Heart right ventricle (tissue), 16 donors: ENCODE data around the gene SMCO3. TPM values are rescaled to one million over a fixed set of nuclear protein-coding genes. Genes with fewer than 3 reads are reported as not detected.

Experiments
- ATAC-seq, 8 donors: fragments of 200-7000 bp; cut with Tn5 transposase; one replicate each; pipeline ENCODE4 v1.9.1; 2020; ENCODE audit warnings: mild to moderate bottlenecking in 8 of 8, moderate library complexity in 8 of 8, moderate number of reproducible peaks in 1 of 8
- DNase-seq, 2 donors: peaks; one replicate each; pipeline ENCODE4 v3.0.0-alpha.2; 2020
- H3K27ac ChIP-seq, 10 donors: fragments of 200-600 bp; sonication (generic) in 2 of 10; one replicate each; pipeline versions ENCODE4 v1.5.0 to v1.8.0; 2020 to 2022; ENCODE audit warnings: mild to moderate bottlenecking in 3 of 10
- H3K27me3 ChIP-seq, 7 donors: fragments of 200-600 bp; one replicate each; pipeline ENCODE4 v1.8.0; 2021 to 2022; ENCODE audit warnings: mild to moderate bottlenecking in 2 of 7
- H3K36me3 ChIP-seq, 9 donors: fragments of 200-600 bp; sonication (generic) in 1 of 9; one replicate each; pipeline versions ENCODE4 v1.5.0 to v1.8.0; 2020 to 2022; ENCODE audit warnings: mild to moderate bottlenecking in 2 of 9
- H3K4me1 ChIP-seq, 9 donors: fragments of 200-600 bp; sonication (generic) in 1 of 9; one replicate each; pipeline versions ENCODE4 v1.5.0 to v1.8.0; 2020 to 2022; ENCODE audit warnings: mild to moderate bottlenecking in 4 of 9
- H3K4me3 ChIP-seq, 10 donors: fragments of 200-600 bp; sonication (generic) in 2 of 10; one replicate each; pipeline versions ENCODE4 v1.5.0 to v1.8.0; 2020 to 2022; ENCODE audit warnings: mild to moderate bottlenecking in 7 of 10, moderate library complexity in 2 of 10
- H3K9me3 ChIP-seq, 11 donors: fragments of 200-600 bp in 10 of 11; sonication (generic) in 2 of 11; one replicate each; pipeline versions ENCODE4 v1.5.0 to v1.8.0; 2013 to 2022; ENCODE audit warnings: mild to moderate bottlenecking in 2 of 11, control low read depth in 1 of 11, moderate library complexity in 1 of 11
- WGBS, 2 donors: extraction: QIAGEN DNeasy Blood & Tissue Kit; methylation state at CpG; one replicate each; pipeline ENCODE4 v1.1.7; 2013; ENCODE audit warnings: inconsistent platforms in 1 of 2; 5-methylcytosine and 5-hydroxymethylcytosine counted together
- intact Hi-C, 10 donors: fragments of 100-400 bp; cut with DNase I; formaldehyde crosslinking; loops; one replicate each; pipeline versions ENCODE4 v1.11.1 to v1.14.2; 2022
- polyA plus RNA-seq, 2 donors: library from polyadenylated mRNA; stranded (reverse); fragments of 200-250 nt; gene quantifications; one replicate each; pipeline ENCODE4 v1.2.3, GENCODE V29; 2013
- total RNA-seq, 10 donors: library from RNA; stranded (reverse); fragmentation: NEBNext Ultra II Directional in 3 of 10; extraction: Animal tissue kit (Norgen Biotek cat#: 25700) in 3 of 10; gene quantifications; one replicate each; pipeline versions ENCODE4 v1.2.1 to v1.2.4, GENCODE V29; 2021 to 2023
- TF ChIP-seq, protein P1 (sequence below), 9 donors: fragments of 200-600 bp; sonication (generic) in 2 of 9; IDR thresholded peaks; one replicate each; pipeline versions ENCODE4 v1.5.0 to v1.8.0; 2021 to 2022; ENCODE audit warnings: antibody characterized with exemption in 9 of 9, mild to moderate bottlenecking in 5 of 9, moderate library complexity in 1 of 9
- donor health status: Arrhythmogenic right ventricular cardiomyopathy.
- donor health status: ischemic (EF 13 %, LVEDD 7.1; RV severe dilation, severe dysfunction).
- donor health status: healthy with polysubstance abuse.
- donor health status: DM: no; HTN: yes; CAD: no.
- donor health status: DM: no; HTN: no; CAD: no.
- donor health status: ischemic (EF 25% LVEDD 6.9; RV normal size, moderate dysfunction).
- donor health status: ischemic (EF 25% LVEDD 5.7; RV mildly dilated, moderate dysfunction).
- donor health status: healthy.
- donor health status: DM: yes; HTN: yes; CAD: no.
- donor health status: Ischemic cardiomyopathy.
- donor health status: ischemic (EF 35%, LVEDD 5.7; RV mildly dilated, moderate dysfunction).
- donor health status: nonischemic (EF 11% LVEDD 7.7; RV severe dilation, severe dysfunction).
- donor health status: DM: yes; HTN: yes; CAD: no.
- donor health status: PGD.
- donor health status: ischemic (EF 29% LVEDD 5.4; RV normal size, mild dysfunction).
- donor health status: nonischemic (EF 23%, LVEDD 6.1; RV moderate dilation, normal function).

The SMCO3 gene
- total and polyA plus RNA-seq, 12 donors = 0.10 to 1.3 (median 0.12) TPM; not detected in 5

GRCh38 chr12:14803830-14804160 is 10.2 kb downstream of the SMCO3 start:
- Histone ChIP-seq H3K9me3 (no peaks in the 10 kb centered on the region), H3K4me3 (peak overlapping the region; percentile 42 to 98 (median 84)), H3K27me3 (no peaks in the 10 kb centered on the region), H3K36me3 (peaks cover 0 to 30% (median 10%) of the 10 kb centered on the region in 9 donors), H3K4me1 (peaks cover 0 to 31% (median 26%) of the 10 kb centered on the region in 9 donors), H3K27ac (peak overlapping the region; percentile 31 to 95 (median 88))
- ATAC-seq (peak; percentile 1 to 54 (median 30)), DNase-seq (no peak)
- TF ChIP-seq, protein P1, sequence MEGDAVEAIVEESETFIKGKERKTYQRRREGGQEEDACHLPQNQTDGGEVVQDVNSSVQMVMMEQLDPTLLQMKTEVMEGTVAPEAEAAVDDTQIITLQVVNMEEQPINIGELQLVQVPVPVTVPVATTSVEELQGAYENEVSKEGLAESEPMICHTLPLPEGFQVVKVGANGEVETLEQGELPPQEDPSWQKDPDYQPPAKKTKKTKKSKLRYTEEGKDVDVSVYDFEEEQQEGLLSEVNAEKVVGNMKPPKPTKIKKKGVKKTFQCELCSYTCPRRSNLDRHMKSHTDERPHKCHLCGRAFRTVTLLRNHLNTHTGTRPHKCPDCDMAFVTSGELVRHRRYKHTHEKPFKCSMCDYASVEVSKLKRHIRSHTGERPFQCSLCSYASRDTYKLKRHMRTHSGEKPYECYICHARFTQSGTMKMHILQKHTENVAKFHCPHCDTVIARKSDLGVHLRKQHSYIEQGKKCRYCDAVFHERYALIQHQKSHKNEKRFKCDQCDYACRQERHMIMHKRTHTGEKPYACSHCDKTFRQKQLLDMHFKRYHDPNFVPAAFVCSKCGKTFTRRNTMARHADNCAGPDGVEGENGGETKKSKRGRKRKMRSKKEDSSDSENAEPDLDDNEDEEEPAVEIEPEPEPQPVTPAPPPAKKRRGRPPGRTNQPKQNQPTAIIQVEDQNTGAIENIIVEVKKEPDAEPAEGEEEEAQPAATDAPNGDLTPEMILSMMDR (IDR thresholded peaks at IDR 0.05) = no peak
- intact Hi-C loops = loop anchor here in 3 of 10 donors (2.0 to 5.0 kb wide), 2 partner anchors 29 to 39 kb away; partner anchors contain the start of gene ART4 (in 2 of the 3)
- WGBS, 2 donors = 0 to 2% methylated on average over 12 of the region's 12 CpGs

DNA sequence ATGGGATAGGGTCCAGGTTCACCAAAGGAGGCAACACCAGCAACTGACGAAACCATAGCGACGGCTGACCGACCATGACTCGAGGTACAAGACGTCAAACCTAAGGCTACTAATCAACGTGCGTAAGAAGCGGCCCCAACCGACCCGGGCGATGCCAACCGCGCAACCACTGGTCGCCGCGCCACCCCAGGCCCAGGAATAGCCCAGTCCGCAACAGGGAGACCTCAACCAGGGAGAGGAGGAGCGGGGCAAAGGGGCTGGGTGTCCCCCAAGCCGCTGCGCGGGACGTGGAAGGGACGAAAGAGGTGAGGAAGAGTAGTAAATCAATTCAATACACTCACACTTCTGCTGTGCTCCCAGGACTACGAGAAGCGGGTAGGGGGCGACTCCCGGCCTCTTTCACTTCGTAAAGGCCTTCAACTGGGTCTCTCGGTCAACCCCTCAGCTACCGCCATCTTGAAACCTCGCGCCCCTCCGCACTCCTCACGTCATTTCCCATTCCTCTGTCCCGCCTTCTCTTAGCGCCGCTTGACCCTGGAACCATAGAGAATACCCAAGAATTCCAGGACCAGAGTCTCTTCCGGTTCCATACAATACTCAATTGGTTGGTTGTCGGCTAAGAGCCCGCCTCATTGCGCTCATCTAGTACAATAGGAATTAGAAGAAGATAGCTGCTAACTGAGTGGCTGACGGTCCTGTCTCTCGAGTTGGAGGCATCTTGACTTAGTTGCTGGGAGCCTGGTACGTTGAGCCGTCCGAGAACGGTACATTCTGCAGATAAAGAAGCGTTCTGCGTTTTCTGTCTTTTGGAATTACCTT is 10.8 kb downstream of the SMCO3 start, which contains the start of the genes C12orf60 and WBP11:
Gene C12orf60, plus strand, starts transcription at position 660 of the 819 bp plus-strand sequence. CDS start 19,266 bp downstream, outside the sequence.
Gene WBP11, minus strand, starts transcription at position 468 of the 819 bp plus-strand sequence. CDS start 2,095 bp downstream, outside the sequence.
- no peaks in the 10 kb centered on the region for H3K27me3 ChIP-seq
- DNase-seq (peak; percentile 84 to 97), ATAC-seq (peak; percentile 100)
- H3K27ac ChIP-seq = peak within 1 kb of the TSS; percentile 55 to 95 (median 88)
- H3K36me3 ChIP-seq = peaks cover 0 to 35% (median 12%) of the 10 kb centered on the region in 9 donors
- no peaks in the 10 kb centered on the region for H3K9me3 ChIP-seq
- TF ChIP-seq, protein P1 (IDR thresholded peaks at IDR 0.05) = no peak
- H3K4me3 ChIP-seq = peak within 1 kb of the TSS; percentile 69 to 98 (median 88)
- WGBS, 2 donors = 0 to 1% methylated on average over 50 of the region's 50 CpGs
- intact Hi-C loops = loop anchor here in 3 of 10 donors (2.0 to 5.0 kb wide), 2 partner anchors 28 to 39 kb away; partner anchors contain the start of gene ART4 (in 2 of the 3)
- peaks cover 0 to 31% (median 26%) of the 10 kb centered on the region in 9 donors for H3K4me1 ChIP-seq

DNA sequence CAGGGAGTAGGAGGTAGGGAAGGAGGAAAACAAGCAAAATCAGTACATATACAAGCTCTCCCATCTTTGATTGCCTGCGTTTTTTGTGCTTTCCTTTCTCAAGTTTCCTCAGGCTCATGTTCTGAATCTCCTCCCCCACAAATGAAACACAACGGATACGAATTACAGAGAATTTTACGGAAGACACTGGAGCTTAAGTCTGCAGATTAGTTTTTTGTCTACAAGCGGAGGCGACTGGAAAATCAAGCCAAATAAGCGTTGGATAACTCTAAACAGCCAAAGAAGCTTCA is 11.3 kb downstream of the SMCO3 start:
- intact Hi-C loops = loop anchor here in 3 of 10 donors (2.0 to 5.0 kb wide), 2 partner anchors 28 to 40 kb away; partner anchors contain the start of gene ART4 (in 2 of the 3)
- Histone ChIP-seq H3K4me1 (peaks cover 0 to 31% (median 26%) of the 10 kb centered on the region in 9 donors), H3K9me3 (no peaks in the 10 kb centered on the region), H3K27ac (peak overlapping the region in 9 of 10 donors; percentile 77 to 95 (median 89)), H3K36me3 (peaks cover 0 to 41% (median 14%) of the 10 kb centered on the region in 9 donors), H3K27me3 (no peaks in the 10 kb centered on the region), H3K4me3 (peak overlapping the region; percentile 69 to 98 (median 88))
- TF ChIP-seq, protein P1 (IDR thresholded peaks at IDR 0.05) = no peak
- WGBS, 2 donors = 0% methylated on average over 7 of the region's 7 CpGs
- ATAC-seq = no peak
- no peak for DNase-seq

DNA sequence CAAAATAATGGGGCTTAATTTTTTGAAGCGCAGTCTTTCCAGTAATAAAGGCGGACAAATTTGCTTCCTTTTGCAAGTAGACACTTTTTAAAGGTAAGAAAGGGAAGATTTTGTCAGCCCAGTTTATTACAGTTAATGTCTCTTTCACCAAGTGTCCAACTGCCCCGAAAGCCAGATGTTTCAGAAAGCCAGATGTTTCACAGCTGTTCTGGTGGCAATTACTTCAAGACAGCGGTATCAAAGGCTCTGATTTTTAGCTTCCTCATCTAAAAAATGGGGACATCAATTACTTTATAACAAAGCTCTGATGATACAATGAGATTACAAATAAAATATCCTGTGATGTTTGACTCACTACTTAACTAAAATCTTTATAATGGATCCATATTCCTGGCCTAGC is 11.7 kb downstream of the SMCO3 start:
- no peak for ATAC-seq
- Histone ChIP-seq H3K36me3 (peaks cover 0 to 45% (median 17%) of the 10 kb centered on the region in 9 donors), H3K9me3 (no peaks in the 10 kb centered on the region), H3K4me1 (peaks cover 0 to 31% (median 26%) of the 10 kb centered on the region in 9 donors), H3K27ac (peak overlapping the region in 3 of 10 donors; percentile 79 to 95 (median 86)), H3K27me3 (no peaks in the 10 kb centered on the region), H3K4me3 (peak overlapping the region in 9 of 10 donors; percentile 69 to 98 (median 86))
- TF ChIP-seq, protein P1 (IDR thresholded peaks at IDR 0.05) = no peak
- 69 to 73% methylated on average over 4 of the region's 4 CpGs for WGBS, 2 donors
- intact Hi-C loops = loop anchor here in 3 of 10 donors (2.0 to 5.0 kb wide), 2 partner anchors 27 to 40 kb away; partner anchors contain the start of gene ART4 (in 2 of the 3)
- DNase-seq = no peak
